ES-I3 (cell line): ENCODE results near the gene CFAP99.

Experiments used
- H3K36me3 ChIP-seq: 2 replicates; pipeline ENCODE4 v1.6.1; 2013; ENCODE audit warnings: mild to moderate bottlenecking, low read length, control low read depth, moderate library complexity; ENCODE audit not compliant: insufficient read depth
- H3K4me1 ChIP-seq: 2 replicates; pipeline ENCODE4 v1.6.1; 2013; ENCODE audit warnings: mild to moderate bottlenecking, control low read depth, low read length; ENCODE audit not compliant: insufficient read depth
- H3K9ac ChIP-seq: 2 replicates; pipeline ENCODE4 v1.6.1; 2013; ENCODE audit warnings: low read depth, mild to moderate bottlenecking, low read length, moderate library complexity
- H3K9me3 ChIP-seq: 2 replicates; pipeline ENCODE4 v1.6.1; 2013; ENCODE audit warnings: mild to moderate bottlenecking, low read length, moderate library complexity; ENCODE audit not compliant: control insufficient read depth, insufficient read depth

CFAP99 gene

GRCh38 chr4:2385516-2385915, 33.2 kb upstream of the CFAP99 start:
- no peak overlapping the region for H3K9ac ChIP-seq
- H3K4me1 ChIP-seq: peaks cover 21% of the 10 kb centered on the region
- H3K9me3 ChIP-seq: no peaks in the 10 kb centered on the region; the same call in 1 of the 2 replicates
- H3K36me3 ChIP-seq: no peaks in the 10 kb centered on the region

GRCh38 chr4:2386717-2387116, 32.0 kb upstream of the CFAP99 start:
- Histone ChIP-seq H3K4me1 (peaks cover 27% of the 10 kb centered on the region), H3K9ac (no peak overlapping the region), H3K9me3 (no peaks in the 10 kb centered on the region), H3K36me3 (no peaks in the 10 kb centered on the region)

DNA sequence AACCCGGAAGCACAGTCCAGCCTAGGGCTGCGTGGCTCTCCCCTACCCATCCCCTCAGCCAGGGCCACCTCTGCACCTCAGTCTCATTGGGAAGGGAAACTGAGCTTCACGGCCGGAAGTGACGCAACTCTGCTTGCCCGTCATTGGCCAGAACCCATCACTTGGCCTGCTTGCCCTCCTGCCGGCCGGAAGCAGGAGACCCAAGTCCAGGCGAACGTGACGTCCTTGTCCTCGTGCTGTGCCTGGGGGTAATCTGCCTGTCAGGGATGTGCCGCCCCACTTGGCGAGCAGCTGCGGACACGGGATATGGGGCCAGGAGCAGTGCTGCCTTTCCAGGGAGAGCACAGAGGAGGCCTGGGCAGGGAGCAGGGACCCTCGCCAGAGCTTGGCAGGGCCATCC, 31.5 kb upstream of the CFAP99 start:
- Histone ChIP-seq H3K9ac (no peak overlapping the region), H3K9me3 (no peaks in the 10 kb centered on the region), H3K36me3 (no peaks in the 10 kb centered on the region), H3K4me1 (peaks cover 27% of the 10 kb centered on the region)

- no peaks in the 10 kb centered on the region for H3K36me3 ChIP-seq
- no peaks in the 10 kb centered on the region for H3K9me3 ChIP-seq
- peaks cover 29% of the 10 kb centered on the region for H3K4me1 ChIP-seq
- H3K9ac ChIP-seq: no peak overlapping the region
These were observed 30.9 kb upstream of the CFAP99 start for GRCh38 chr4:2387829-2388228.

DNA sequence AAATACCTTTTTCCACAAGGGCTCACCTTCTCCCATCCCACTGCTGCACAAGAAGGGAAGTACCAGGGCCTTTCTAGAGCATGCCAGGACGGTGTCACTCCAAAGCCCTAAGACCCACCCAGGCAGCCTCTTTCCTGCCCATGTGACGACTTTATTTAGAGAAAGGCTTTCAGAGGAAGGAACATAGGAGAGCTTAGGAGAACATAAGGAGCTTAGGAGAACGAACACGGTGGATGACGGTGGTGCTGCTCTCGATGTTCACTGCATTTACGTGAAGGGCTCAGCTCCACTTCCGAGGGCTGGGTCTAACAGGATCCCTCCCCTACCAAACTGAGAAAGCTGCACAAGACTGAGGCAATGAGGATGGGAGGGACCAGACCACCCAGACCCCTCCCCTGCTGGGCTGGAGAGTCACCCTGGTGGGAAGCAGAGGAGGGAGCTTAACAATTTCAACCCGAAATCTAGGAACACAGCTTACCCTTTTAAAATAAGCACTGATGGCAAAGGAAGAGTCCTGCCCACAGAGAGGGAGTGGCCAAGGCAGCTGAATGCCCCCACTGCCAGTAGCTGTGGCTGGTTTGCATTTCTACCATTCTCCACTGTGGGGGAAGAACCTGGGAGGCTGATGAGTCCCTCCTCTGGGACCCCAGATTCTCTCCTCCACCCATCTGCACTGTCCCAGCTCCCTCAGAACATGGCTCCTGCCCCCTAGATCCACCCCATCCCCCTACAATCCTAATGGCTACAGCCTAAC, 30.1 kb upstream of the CFAP99 start:
- H3K4me1 ChIP-seq: peaks cover 34% of the 10 kb centered on the region
- no peak overlapping the region for H3K9ac ChIP-seq
- H3K36me3 ChIP-seq: no peaks in the 10 kb centered on the region
- no peaks in the 10 kb centered on the region for H3K9me3 ChIP-seq

DNA sequence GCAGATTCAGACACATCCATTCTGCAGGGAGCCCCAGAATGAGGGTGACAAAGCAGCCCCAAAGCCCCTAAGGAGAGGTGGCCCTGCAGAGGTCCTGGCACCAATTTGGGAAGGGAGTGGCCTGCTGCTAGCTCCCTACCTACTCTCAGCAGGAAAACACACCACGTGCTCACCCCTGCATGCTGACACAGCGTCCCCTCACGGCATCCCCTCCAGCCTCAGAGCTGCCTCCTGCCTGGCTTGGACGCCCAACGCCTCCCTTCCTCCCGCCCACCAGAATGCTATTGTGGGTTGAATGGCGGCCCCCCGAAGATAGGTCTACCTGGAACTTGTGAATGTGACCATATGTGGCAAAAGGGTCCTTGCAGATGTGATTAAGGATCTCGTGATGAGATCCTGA, 29.1 kb upstream of the CFAP99 start:
- H3K9me3 ChIP-seq: no peaks in the 10 kb centered on the region
- no peaks in the 10 kb centered on the region for H3K36me3 ChIP-seq
- H3K4me1 ChIP-seq: peaks cover 39% of the 10 kb centered on the region
- H3K9ac ChIP-seq: no peak overlapping the region

DNA sequence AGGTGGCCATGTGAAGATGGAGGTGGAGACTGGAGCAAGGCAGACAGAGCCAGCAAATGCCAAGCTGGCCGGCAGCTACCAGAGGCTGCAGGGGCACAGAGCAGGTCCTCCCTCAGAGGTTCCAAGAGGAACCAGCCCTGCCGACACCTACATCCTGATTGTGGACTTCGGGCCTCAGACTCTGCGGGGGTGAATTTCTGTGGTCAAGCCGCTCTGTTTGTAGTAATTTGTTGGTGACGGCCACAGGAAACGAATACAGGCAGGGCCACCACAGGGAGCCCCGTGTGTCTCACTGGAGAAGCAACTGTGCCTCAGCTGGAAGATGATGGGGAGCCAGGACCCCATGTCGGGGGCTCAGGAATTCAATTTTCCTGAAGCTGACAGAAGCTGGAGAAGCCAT, 28.6 kb upstream of the CFAP99 start:
- no peaks in the 10 kb centered on the region for H3K36me3 ChIP-seq
- H3K9me3 ChIP-seq: no peaks in the 10 kb centered on the region
- H3K9ac ChIP-seq: no peak overlapping the region
- peaks cover 39% of the 10 kb centered on the region for H3K4me1 ChIP-seq

- Histone ChIP-seq H3K36me3 (no peaks in the 10 kb centered on the region), H3K9me3 (no peaks in the 10 kb centered on the region), H3K4me1 (peaks cover 39% of the 10 kb centered on the region), H3K9ac (no peak overlapping the region)
These were observed 27.9 kb upstream of the CFAP99 start for GRCh38 chr4:2390784-2391421.

DNA sequence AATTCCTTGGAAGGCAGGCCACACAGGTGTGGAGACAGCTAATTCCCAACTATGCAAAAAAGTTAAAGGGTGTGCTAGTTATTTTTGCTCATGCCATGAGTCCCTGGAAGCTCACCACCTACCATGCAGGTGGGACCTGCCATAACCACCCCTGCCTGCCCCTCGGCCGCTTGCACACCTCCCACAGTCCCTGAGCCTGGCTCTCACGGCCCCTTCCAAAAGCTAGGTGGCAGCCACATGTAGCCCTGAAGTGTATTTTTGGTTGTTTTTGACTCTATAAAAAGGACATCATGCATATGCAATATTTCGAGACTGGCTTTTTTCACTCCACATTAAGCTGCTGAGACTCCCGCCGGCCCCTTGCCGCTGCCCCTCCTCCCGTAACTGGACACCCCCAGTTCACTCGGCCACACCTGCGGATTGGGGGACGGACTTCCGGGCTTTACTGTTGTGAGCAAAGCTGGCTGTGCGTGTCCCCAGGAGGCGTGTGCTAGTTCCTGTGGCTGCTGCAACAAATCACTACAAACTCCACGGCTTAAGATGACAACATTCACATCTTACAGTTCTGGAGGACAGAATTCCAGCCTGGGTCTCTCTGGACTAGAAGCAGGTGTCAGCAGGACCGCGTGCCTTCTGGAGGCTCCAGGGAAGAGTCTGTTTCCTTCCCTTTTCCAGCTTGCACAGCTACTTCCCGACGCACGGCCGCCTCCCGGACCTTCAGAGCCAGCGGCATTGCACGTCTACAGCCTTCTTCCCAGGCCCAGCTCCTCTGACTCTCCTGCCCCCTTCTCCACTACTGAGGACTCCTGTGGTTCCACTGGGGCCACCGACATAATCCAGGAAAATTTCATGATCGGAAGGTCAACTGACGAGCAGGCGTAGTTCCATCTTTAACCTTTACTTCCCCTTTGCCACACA, 25.1 kb upstream of the CFAP99 start:
- H3K36me3 ChIP-seq: no peaks in the 10 kb centered on the region
- H3K9ac ChIP-seq: peak overlapping the region; percentile 25; the same call in 1 of the 2 replicates
- peaks cover 36% of the 10 kb centered on the region for H3K4me1 ChIP-seq
- no peaks in the 10 kb centered on the region for H3K9me3 ChIP-seq

GRCh38 chr4:2394528-2394927, 24.2 kb upstream of the CFAP99 start:
- Histone ChIP-seq H3K9me3 (no peaks in the 10 kb centered on the region), H3K9ac (no peak overlapping the region), H3K36me3 (no peaks in the 10 kb centered on the region), H3K4me1 (peaks cover 26% of the 10 kb centered on the region)

DNA sequence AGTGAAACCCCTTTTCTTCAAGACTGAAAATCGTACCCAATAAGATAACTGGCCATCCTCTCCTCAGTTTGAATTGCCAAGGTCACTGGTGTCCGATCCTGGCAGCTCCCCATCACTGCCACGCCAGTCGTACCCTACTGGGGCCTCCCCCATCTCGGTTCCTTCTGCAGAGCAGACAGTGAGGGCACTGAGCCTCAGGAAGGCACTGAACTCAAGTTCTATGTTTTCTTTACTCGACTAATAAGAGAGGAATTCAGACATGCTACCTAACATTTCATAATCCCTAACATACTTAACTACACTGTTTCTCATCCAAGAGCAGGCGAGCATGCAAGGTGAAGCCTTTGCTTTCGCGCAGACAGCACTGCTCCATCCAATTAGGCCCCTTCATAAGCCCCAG, 23.7 kb upstream of the CFAP99 start:
- Histone ChIP-seq H3K9ac (no peak overlapping the region), H3K9me3 (no peaks in the 10 kb centered on the region), H3K36me3 (no peaks in the 10 kb centered on the region), H3K4me1 (peaks cover 22% of the 10 kb centered on the region)

GRCh38 chr4:2395584-2395983, 23.2 kb upstream of the CFAP99 start:
- no peaks in the 10 kb centered on the region for H3K9me3 ChIP-seq
- no peaks in the 10 kb centered on the region for H3K36me3 ChIP-seq
- no peak overlapping the region for H3K9ac ChIP-seq
- H3K4me1 ChIP-seq: peaks cover 17% of the 10 kb centered on the region

DNA sequence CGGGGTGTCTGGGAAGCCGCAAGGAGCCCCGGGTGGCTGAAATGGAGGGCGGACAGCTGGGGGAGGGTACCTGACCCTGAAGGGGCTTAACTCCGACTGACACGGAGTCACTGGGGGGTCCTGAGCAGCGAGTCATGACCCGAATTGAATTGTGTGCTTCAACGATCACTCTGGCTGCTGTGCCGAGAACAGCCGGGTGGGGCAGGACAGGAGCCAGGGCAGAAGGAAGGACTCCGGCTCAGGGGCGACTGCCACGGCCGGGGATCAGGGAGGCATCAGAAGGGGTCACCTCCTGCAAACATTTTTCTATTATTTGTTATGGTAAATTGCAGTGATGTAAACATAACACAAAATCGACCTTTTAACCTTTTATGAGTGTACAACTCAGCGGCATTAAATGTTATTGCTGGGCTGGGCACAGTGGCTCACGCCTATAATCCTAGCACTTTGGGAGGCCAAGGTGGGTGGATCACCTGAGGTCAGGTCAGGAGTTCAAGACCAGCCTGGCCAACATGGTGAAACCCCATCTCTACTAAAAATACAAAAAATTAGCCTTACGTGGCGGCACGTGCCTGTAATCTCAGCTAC, 21.9 kb upstream of the CFAP99 start:
- Histone ChIP-seq H3K9me3 (no peaks in the 10 kb centered on the region), H3K4me1 (peaks cover 17% of the 10 kb centered on the region), H3K9ac (no peak overlapping the region), H3K36me3 (no peaks in the 10 kb centered on the region)

DNA sequence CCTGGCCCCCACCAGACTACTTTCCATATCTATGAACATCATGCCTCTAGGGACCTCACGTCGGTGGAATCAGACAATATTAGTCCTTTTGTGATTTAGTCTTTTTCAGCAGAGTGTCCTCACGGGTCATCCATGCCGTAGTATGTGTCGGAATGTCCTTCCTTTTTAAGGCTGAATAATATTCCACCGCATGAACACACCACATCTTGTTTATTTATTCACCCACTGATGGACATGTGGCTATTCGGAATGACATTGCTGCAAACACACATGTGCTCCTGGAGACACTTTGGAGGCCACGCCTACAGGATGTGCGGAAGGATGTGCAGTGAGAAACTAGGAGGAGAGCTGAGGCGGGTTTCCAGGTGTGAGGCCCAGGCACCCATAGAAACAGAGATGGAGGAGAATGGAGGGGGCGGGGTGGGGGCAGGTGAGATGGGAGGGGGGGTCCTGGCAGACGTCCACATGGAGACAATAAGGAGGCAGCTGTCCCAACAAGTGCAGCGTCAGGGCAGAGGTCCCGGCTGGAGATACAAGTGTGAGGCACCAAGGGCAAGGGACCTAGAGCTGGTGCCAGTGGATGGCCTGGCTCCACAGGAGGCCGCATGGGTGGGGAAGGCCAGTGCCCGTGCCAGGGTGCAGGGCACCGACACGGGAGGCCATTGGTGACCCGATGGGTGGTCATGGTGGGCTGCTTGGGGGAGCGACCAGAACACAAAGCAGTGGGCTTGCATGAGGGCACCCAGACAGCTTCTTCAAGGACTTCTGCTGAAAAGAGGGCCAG, 21.0 kb upstream of the CFAP99 start:
- no peak overlapping the region for H3K9ac ChIP-seq
- H3K36me3 ChIP-seq: no peaks in the 10 kb centered on the region
- no peaks in the 10 kb centered on the region for H3K9me3 ChIP-seq
- H3K4me1 ChIP-seq: peaks cover 15% of the 10 kb centered on the region
